Measurements from ENCODE around the gene SERPINH1. TPM values are rescaled to one million over a fixed set of nuclear protein-coding genes. Genes with fewer than 3 reads are reported as not detected.

Gene SERPINH1
- total RNA-seq, 1 experiment from 2014 or later = 89.8 TPM

DNA sequence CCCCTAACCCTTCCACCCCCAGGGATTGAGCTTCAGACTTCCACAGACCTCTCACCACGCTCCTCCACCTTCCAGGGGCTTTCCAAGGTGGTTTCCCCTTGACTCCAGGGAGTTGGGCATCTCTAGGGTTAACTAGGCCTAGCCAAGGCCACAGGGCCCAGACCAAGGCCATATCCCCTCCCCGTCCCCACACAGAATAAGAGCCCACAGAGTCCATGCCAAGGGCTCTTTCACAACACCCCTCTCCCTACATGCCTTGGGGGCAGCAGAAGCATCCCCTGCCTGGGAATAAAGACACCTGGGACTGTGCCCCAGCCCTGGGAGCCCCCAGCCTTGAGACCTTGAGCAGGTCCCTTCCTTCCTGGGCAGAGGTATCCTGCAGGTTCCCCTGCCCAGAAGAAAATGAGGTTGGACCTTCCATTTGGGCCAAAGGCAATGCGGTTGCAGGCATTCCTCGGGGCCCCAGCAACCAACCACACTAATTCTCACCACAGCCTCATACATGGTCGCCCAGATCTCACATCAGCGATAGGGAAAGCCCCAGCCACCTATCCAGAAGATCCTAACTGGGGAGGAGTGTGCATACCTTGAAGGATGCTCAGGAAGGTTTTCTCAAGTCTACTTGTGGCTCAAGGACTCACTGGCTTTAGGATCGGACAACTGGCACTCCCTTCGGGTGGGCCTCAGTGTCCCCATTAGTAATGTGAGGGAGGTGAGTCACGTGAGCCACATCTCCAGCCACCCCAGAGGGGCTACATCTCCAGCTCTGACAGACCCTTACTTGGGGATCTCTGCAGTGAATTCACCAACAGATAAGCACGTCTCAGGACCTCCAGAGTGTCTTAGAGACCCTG, 38.0 kb upstream of the SERPINH1 start:
- CTCF ChIA-PET = interaction anchor here (1.0 kb wide), 1 partner anchor 10 kb away, joined by 4 read pairs; no protein-coding TSS in a partner anchor
- in situ Hi-C loops (cut with HindIII; ENCODE audit: low pct_unique_long_range_greater_than_20kb, low sequenced_read_pairs) (loop anchor here (5.0 kb wide), 1 partner anchor 67 kb away; no protein-coding TSS in a partner anchor), intact Hi-C loops (cut with micrococcal nuclease; ENCODE audit: unreplicated experiment) (no loop called here)
- H3K36me3 ChIP-seq (ENCODE audit: control insufficient read depth, insufficient read depth, low read length) = no peaks in the 10 kb centered on the region
- H3K27me3 ChIP-seq (ENCODE audit: control insufficient read depth, insufficient read depth, low read length) = peaks cover 4% of the 10 kb centered on the region; the same call in 1 of the 2 replicates
- POLR2A ChIA-PET = no interaction called here
- H3K4me3 ChIP-seq (ENCODE audit: low read depth in 2 of 2, low read length in 2 of 2) = peak overlapping the region in 1 of 2 experiments; percentile 68; a peak in 2 of 4 replicates
- no peaks in the 10 kb centered on the region for H3K9me3 ChIP-seq (ENCODE audit: control insufficient read depth, insufficient read depth, low read depth, low read length)
- no peak overlapping the region for H3K27ac ChIP-seq (ENCODE audit: low read length)
- TF ChIP-seq POLR2AphosphoS5 (IDR thresholded peaks at IDR 0.05; ENCODE audit: low read depth, low read length) (no peak), SIN3A (IDR thresholded peaks at IDR 0.05; ENCODE audit: borderline replicate concordance, insufficient read depth, low read depth, low read length) (no peak), TCF7L2 (IDR thresholded peaks at IDR 0.05; ENCODE audit: low read depth, low read length) (no peak), REST (IDR thresholded peaks at IDR 0.05; ENCODE audit: insufficient read depth in 1 of 2, low read depth in 2 of 2, low read length in 1 of 2) (no peak), CTCF (IDR thresholded peaks at IDR 0.05) (no peak)
- ATAC-seq = no peak
- no peak for DNase-seq (ENCODE audit: low read depth, low spot score)
- peaks cover 3% of the 10 kb centered on the region; the same call in 1 of the 2 replicates for H3K4me1 ChIP-seq (ENCODE audit: control insufficient read depth, insufficient read depth, low read length)
- BruUV-seq (replicated peaks) = no TSS peak

DNA sequence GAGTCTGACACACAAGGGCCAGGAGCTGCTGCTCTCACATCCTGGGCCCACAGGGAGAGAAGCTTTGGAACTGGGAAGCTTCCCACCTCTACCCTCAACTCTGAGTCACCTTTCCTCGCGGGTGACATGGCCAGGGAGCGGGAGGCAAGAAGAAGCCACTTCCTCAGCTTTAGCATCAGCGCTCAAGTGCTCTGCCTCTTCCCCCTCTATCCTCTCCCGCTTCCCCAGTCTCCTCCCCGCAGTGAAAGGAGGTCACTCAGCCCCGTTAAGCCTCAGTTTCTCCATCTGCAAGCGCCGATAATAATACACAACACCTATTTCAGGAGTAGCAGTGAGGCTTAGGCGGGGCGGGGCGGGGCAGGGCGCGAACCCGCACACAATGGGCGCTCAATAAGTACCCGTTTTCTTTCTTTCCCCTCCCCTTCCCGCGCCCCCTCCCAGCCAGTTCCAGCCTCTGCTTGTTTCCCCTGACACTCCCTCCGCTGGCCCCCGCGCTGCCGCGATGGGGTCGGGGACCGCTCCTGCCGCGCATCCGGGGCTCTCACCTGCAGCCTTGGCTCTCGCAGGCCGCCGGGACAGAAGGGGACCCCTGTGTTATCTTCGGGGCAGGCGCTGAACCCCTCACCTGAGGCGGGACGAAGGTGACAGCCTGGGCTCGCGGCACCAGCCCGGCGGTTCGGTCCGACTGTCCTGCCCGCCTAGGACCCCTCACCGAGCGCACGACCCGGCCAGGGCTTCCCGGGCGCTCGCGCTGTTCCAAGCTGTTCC, 37.2 kb upstream of the SERPINH1 start:
- DNase-seq (ENCODE audit: low read depth, low spot score) = no peak

More for the DNA sequence above, 37.2 kb upstream of the SERPINH1 start:
- no peaks in the 10 kb centered on the region for H3K9me3 ChIP-seq (ENCODE audit: control insufficient read depth, insufficient read depth, low read depth, low read length)
- peaks cover 3% of the 10 kb centered on the region; the same call in 1 of the 2 replicates for H3K4me1 ChIP-seq (ENCODE audit: control insufficient read depth, insufficient read depth, low read length)
- ChIA-PET CTCF (no interaction called here), POLR2A (no interaction called here)
- intact Hi-C loops (cut with micrococcal nuclease; ENCODE audit: unreplicated experiment) (no loop called here), in situ Hi-C loops (cut with HindIII; ENCODE audit: low pct_unique_long_range_greater_than_20kb, low sequenced_read_pairs) (loop anchor here (5.0 kb wide), 1 partner anchor 68 kb away; no protein-coding TSS in a partner anchor)
- peaks cover 4% of the 10 kb centered on the region; the same call in 1 of the 2 replicates for H3K27me3 ChIP-seq (ENCODE audit: control insufficient read depth, insufficient read depth, low read length)
- H3K36me3 ChIP-seq (ENCODE audit: control insufficient read depth, insufficient read depth, low read length) = no peaks in the 10 kb centered on the region
- 0 out of 2 replicates have a peak overlapping the region, but pooled peaks have one; percentile 8 for H3K27ac ChIP-seq (ENCODE audit: low read length)
- no TSS peak for BruUV-seq (replicated peaks)
- TF ChIP-seq CTCF (IDR thresholded peaks at IDR 0.05) = no peak
- no peak for TF ChIP-seq SIN3A (IDR thresholded peaks at IDR 0.05; ENCODE audit: borderline replicate concordance, insufficient read depth, low read depth, low read length)
- no peak for TF ChIP-seq POLR2AphosphoS5 (IDR thresholded peaks at IDR 0.05; ENCODE audit: low read depth, low read length)
- no peak for TF ChIP-seq REST (IDR thresholded peaks at IDR 0.05; ENCODE audit: insufficient read depth in 1 of 2, low read depth in 2 of 2, low read length in 1 of 2)
- TF ChIP-seq TCF7L2 (IDR thresholded peaks at IDR 0.05; ENCODE audit: low read depth, low read length) = no peak
- peak overlapping the region; percentile 61 to 68 for H3K4me3 ChIP-seq (ENCODE audit: low read depth in 2 of 2, low read length in 2 of 2)
- peak; percentile 14; the same call in 1 of the 2 replicates for ATAC-seq
